ENCODE data around the gene ZNF407.

- TF ChIP-seq, protein P1, sequence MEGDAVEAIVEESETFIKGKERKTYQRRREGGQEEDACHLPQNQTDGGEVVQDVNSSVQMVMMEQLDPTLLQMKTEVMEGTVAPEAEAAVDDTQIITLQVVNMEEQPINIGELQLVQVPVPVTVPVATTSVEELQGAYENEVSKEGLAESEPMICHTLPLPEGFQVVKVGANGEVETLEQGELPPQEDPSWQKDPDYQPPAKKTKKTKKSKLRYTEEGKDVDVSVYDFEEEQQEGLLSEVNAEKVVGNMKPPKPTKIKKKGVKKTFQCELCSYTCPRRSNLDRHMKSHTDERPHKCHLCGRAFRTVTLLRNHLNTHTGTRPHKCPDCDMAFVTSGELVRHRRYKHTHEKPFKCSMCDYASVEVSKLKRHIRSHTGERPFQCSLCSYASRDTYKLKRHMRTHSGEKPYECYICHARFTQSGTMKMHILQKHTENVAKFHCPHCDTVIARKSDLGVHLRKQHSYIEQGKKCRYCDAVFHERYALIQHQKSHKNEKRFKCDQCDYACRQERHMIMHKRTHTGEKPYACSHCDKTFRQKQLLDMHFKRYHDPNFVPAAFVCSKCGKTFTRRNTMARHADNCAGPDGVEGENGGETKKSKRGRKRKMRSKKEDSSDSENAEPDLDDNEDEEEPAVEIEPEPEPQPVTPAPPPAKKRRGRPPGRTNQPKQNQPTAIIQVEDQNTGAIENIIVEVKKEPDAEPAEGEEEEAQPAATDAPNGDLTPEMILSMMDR (IDR thresholded peaks at IDR 0.05; ENCODE audit: low read depth, low read length, poor library complexity, severe bottlenecking), result no peak
- no peak for TF ChIP-seq EZH2phosphoT487 (IDR thresholded peaks at IDR 0.05; ENCODE audit: borderline replicate concordance, low read length)
Observed at GRCh38 chr18:74800098-74800497, 202.4 kb downstream of the ZNF407 start.
